Stimulated activated CD4-positive, alpha-beta T cell treated with anti-CD3 and anti-CD28 coated beads, Interleukin-1b, Interleukin-23, amount 100 ng/mL, for 4 hours (primary cell): ENCODE results near the gene DNMT3L.

Source experiments
- DNase-seq, 2 donors: peaks; one replicate each; pipeline ENCODE4 v3.0.0-alpha.2; 2020; ENCODE audit warnings: low read depth in 2 of 2

DNMT3L gene

DNA sequence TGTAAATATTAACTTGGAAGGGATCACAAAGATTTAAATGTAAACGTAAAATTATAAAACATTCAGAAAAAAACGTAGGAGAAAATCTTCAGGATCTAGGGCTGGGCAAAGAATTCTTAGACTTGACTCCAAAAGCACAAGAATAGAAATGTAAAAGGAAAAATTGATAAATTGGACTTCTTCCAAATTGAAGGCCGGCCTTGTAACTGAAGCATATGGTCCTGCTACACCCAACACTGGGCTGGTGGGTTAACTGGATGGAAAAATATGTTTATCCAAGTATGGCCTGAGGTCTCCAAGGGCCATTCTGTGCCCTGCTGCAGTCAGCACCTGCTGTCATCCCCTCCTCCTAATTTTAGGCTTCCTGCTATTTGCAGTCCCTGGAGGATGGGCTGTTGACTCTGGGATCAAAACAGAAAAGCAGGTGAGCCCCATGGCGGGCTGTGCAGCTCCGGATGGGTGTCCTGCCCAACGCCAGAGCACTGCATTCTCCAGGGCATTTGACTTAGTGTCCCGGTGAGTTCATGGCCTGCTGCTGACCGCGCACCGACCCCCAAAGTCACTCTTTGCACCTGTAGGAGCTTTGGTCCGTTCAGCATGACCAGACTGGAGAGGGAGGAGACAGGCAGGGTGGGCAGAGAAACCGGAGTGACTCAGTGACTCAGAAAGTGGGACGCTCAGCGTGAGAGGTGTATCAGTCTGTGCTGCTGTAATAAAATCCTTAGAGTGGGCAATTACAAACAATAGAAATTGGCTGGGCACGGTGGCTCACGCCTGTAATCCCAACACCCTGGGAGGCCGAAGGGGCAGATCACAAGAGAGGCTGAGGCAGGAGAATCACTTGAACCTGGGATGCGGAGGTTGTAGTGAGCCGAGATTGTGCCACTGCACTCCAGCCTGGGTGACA is 17.9 kb upstream of the DNMT3L start:
- no peak for DNase-seq

DNA sequence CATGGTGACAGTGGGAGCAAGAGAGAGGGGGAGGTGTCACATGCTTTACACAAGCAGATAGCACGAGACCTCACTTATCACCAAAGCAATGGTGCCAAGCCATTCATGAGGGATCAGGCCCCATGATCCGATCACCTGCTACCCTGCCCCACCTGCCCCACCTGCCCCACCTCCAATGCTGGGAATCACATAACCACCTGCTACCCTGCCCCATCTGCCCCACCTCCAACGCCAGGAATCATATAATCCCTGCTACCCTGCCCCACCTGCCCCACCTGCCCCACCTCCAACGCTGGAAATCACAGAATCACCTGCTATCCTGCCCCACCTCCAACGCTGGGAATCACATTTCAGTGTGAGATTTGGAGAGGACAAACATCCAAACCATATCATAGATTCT is 13.3 kb upstream of the DNMT3L start:
- no peak for DNase-seq

GRCh38 chr21:44273046-44273445 is 11.3 kb upstream of the DNMT3L start:
- DNase-seq, result no peak

DNA sequence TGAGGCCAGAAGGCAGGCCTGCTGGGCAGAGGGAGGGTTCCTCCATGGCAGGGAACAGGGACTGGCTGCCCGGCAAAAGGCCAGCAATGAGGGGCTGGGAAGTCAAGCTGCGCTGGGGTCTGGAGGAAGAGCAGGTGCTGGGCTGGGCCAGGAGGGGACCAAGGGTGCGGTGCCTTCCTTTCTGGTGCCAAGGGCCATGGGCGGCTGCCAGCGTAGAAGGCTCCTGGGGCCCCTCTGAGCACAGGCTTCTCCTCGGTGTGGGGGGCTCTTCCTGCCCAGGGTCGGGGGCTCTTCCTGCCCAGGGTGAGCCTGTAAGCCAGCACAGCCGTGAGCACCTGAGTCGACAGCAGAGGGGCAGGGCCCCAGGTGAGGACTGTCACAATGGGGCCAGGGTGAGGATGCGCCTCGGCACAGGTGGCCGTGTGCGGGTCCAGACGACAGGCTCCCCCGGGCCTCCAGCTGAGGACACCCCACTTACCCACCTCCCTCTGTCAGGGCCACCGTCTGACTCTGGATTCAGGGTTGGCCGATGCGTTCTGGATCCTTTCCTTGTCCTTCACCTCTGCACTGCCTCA is 10.7 kb upstream of the DNMT3L start:
- no peak for DNase-seq

- no peak for DNase-seq
These were observed 10.0 kb upstream of the DNMT3L start for GRCh38 chr21:44271558-44272283.

- DNase-seq, result no peak
These were observed 7.4 kb upstream of the DNMT3L start for GRCh38 chr21:44269090-44269489.

DNA sequence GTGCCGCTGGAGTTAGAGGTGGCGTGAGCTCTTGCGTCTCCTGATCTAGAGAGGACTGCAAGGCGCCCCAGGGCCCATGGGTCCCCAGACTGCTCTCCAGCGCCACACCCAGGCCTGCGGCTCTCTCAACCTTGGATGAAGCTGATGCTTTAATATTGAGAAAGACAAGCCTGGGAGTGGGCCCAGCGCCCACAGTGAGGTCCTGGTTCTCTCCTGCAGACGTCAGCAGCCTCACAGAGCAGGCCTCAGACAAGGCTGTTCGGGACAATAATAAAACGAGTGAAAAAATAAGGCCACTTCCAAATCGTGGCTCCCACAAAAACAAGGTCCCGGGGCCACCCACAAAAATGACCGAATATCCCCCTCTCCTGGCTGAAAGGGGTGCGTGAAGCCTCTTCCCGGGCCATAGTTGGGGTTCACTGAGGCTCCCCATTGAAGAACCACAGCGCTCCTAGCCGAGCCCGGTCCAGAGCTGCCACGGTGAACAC is 6.0 kb upstream of the DNMT3L start:
- peak in 1 of 2 donors; percentile 7 for DNase-seq

DNA sequence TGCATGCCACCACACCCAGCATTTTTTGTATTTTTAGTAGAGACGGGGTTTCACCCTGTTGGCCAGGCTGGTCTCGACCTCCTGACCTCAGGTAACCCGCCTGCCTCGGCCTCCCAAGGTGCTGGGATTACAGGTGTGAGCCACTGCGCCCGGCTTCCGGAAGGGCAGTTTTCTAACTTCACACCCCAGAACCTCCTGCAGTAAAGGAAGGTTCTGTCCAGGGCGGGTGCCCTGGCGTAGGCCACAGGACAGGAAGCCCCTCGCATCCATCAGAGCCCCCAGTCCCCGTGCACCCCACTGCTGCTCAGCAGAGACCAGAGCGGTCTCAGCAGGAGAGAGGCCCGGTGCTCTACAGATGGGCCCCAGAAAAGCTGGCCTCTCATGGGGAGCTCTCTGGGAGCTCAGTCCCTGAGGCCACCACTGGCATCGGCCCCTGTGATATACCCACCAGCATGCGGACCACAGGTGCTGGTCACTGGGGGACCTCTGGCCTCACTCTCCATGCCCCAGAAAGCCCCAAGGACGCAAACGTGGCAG is 4.1 kb upstream of the DNMT3L start:
- DNase-seq, result no peak

GRCh38 chr21:44263768-44264167 is 2.1 kb upstream of the DNMT3L start:
- DNase-seq, result no peak

- DNase-seq, result no peak
These were observed 1.6 kb upstream of the DNMT3L start for GRCh38 chr21:44263221-44263760.

DNA sequence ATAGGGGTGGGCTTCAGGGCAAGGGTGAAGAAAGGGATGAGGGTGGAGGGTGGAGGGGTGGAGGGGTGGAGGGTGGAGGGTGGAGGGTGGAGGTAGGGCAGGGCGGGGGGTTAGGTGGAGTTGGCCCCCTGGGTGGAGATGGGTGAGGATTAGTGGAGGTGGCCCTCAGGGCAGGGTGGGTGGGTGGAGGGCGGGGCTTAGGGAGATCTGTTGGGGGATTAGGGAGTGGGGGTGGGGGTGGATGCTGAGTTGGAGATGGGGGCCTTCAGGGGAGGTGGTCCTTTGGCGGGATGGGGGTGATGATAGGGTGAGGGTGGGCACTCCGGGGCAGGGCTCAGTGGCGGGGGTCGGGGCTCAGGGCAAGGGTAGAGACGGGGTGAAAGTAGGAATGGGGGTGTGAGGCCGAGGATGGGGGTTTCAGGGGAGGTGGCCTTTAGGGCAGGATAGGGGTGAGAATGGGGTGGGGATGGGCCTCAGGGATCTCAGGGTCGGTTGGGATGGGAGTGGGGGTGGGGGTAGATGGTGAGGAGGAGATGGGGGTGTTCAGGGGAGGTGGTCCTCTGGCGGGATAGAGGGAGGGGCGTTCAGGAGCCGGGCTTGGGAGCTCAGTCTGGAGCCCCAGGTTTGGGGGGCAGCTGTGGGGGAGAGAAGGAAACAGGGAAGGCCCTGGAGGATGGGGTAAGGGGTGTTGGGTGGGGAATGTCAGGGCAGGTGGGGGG is 800 bp upstream of the DNMT3L start:
- no peak for DNase-seq

DNA sequence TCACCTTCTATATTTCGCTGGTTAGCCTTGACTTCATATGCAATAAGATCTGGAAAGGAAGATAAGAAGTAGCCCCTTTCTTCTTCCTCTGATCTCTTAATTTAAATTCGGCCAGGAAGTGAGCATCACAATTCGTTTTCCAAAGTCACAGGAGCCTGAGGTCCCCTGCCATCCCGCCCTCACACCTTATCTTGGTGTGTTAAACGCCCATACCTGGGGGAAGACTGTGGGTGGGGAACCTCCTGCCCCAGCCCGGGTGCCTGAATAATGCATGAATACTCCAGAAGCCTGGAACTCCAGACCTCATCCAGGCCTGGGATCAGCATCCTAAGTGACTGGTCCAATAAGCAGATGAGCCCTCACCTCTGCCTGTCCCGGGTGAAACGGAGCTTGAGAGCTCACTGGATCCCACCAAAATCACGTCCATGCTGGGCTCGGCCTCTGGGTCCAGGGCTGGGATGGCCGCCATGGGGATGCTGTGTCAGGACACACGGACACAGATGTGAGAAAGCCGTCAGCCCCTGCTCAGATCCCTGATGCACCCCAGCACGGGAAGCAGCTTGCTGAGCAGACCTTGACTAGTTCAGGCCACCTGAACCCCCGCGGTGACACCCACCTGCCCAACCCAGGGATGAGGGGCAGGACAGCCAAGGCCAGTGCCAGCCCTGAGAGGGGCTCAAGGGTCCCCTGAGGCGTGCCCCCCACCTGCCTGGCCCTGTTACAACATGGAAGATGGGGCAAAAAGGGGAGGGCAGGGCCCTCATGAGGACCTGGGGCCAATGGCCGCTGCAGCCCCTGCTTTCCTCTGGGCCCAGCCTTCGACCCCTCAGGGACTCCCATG is 686 bp downstream of the DNMT3L start:
- DNase-seq, result no peak

DNA sequence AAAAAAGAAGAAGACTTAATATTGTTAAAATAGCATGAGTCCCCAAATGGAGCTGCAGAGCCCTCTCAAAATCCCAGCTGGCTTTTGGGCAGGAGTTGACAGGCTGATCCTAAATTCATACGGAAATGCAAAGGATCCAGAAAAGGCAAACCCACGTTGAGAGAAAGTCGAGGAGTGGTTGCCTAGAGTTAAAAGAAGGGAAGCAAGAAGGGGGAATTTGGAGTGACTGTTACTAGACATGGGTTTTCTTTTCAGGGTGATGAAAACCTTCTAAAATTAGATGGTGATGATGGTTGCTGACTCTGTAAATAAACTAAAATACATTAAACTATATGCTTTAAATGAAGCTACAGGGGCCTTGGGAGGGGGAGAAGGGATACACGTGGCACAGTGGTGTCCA is 1.6 kb downstream of the DNMT3L start:
- no peak for DNase-seq

DNA sequence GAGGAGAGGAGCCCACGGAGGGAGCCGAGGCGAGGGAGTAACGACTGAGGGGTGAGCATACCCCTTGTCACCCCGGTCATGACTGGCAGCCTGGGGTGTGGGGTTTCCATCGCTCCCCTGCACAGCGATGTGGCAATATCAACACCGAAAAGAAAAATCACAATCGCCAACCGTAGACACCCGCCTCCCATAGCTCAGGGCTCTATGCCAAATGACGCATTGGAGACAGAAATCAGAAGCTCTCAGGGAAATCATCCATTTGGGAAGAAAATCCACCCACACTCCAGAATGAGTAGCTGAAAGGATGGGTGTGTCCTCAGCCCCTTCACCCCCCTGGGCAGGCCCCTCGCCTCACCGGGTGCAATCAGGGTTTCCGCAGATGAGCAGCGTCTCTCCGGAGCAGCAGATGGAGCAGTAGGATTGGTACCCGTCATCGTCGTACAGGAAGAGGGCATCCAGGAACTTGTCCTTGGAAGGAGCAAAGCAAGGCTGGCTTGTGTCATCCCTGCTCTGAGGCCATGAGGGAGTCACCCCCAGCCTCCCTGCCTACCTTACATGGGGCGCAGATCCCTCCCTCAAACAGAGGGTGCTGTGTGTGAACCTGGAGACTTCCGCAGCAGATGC is 2.5 kb downstream of the DNMT3L start:
- no peak for DNase-seq

GRCh38 chr21:44258056-44258725 is 3.5 kb downstream of the DNMT3L start:
- DNase-seq, result no peak

- no peak for DNase-seq
These were observed 6.2 kb downstream of the DNMT3L start for GRCh38 chr21:44255511-44255981.

DNA sequence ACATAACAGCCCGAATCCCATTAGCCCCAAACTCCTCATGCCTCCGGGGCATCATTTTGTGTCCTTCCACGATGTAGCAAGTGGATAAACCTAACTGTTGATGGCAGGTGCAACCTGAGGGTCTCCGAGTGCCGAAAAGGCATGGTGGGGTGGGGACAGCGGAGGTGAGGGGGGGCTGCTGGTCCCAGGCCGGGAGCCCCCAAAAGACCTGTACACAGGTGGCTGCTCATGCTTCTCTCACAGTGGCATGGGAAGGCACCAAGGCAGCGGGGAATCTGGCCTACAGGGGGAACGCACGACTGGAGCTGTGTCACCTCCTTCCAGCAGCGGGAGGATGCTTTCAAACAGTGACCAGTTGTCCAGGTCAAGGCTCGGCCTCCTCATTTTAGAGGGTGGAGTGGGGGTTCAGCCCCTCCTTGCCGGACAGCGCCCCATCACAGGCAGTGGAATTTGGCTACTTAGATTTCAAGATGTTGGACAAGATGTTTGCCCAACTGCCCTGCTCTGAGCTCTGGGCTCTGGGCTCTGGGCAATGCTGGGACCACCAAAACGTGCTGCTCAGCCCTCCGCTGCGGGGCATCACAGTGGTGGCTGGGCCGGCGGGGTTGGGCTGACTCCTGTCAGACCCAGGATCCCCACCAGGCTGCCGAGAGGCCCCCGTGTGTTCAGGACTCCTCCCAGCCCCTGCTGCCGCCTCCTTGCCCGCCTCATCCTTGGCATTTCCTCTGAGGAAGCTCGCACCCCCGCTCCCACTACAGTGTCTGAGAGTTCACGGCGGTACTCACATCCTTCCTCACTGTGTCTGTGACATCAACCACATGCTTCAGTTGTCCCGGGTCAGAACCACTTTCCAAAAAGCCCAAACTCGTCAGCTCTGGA is 7.6 kb downstream of the DNMT3L start:
- DNase-seq, result no peak
